Kidney epithelial cell (primary cell): Measurements from ENCODE around the gene CBFA2T3. TPM values are rescaled to one million over a fixed set of nuclear protein-coding genes. Genes with fewer than 3 reads are reported as not detected.

ENCODE experiments used
- DNase-seq: peaks from one replicate; pipeline ENCODE4 v3.0.0-alpha.2; 2010; ENCODE audit warnings: low read depth
- H3K27me3 ChIP-seq: 2 replicates; pipeline ENCODE4 v1.6.0; 2011; ENCODE audit warnings: low read length; ENCODE audit not compliant: control insufficient read depth, insufficient read depth
- H3K36me3 ChIP-seq: 2 replicates; pipeline ENCODE4 v1.5.1; 2011; ENCODE audit warnings: low read length; ENCODE audit not compliant: control insufficient read depth, insufficient read depth
- H3K4me3 ChIP-seq: 2 replicates; pipeline ENCODE4 v1.5.1; 2011; ENCODE audit warnings: low read depth, mild to moderate bottlenecking, control low read depth, low read length
- CTCF ChIP-seq: IDR thresholded peaks from 2 replicates; pipeline ENCODE4 v1.5.1; 2011; ENCODE audit warnings: mild to moderate bottlenecking, moderate library complexity, low read length, control low read depth, inconsistent platforms; ENCODE audit not compliant: insufficient read depth, poor library complexity, severe bottlenecking
- total RNA-seq: library from RNA; depleted of rRNA; stranded (reverse); fragments of >200 nt; gene quantifications from 2 replicates; pipeline ENCODE4 v1.2.3, GENCODE V29; 2015

The CBFA2T3 gene
- total RNA-seq, 1 donor from 2014 or later = 0.63 TPM

GRCh38 chr16:88837806-88838205 is 139.2 kb downstream of the CBFA2T3 start:
- DNase-seq = no peak
- no peak for TF ChIP-seq CTCF
- H3K27me3 ChIP-seq = no peaks in the 10 kb centered on the region
- H3K36me3 ChIP-seq = no peaks in the 10 kb centered on the region
- no peak overlapping the region for H3K4me3 ChIP-seq

GRCh38 chr16:88836791-88837190 is 140.2 kb downstream of the CBFA2T3 start:
- H3K36me3 ChIP-seq = no peaks in the 10 kb centered on the region
- no peak for DNase-seq
- TF ChIP-seq CTCF = no peak

GRCh38 chr16:88835818-88836217 is 141.2 kb downstream of the CBFA2T3 start:
- Histone ChIP-seq H3K4me3 (no peak overlapping the region), H3K27me3 (no peaks in the 10 kb centered on the region), H3K36me3 (no peaks in the 10 kb centered on the region)
- DNase-seq = no peak
- no peak for TF ChIP-seq CTCF

More at GRCh38 chr16:88836791-88837190, 140.2 kb downstream of the CBFA2T3 start:
- H3K27me3 ChIP-seq = no peaks in the 10 kb centered on the region
- no peak overlapping the region for H3K4me3 ChIP-seq

- TF ChIP-seq CTCF = no peak
- Histone ChIP-seq H3K36me3 (no peaks in the 10 kb centered on the region), H3K27me3 (no peaks in the 10 kb centered on the region), H3K4me3 (no peak overlapping the region)
- DNase-seq = no peak
Observed at GRCh38 chr16:88835383-88835782, 141.6 kb downstream of the CBFA2T3 start.

GRCh38 chr16:88834670-88835069 is 142.3 kb downstream of the CBFA2T3 start:
- DNase-seq = no peak
- no peaks in the 10 kb centered on the region for H3K27me3 ChIP-seq
- no peak overlapping the region for H3K4me3 ChIP-seq
- TF ChIP-seq CTCF = no peak
- H3K36me3 ChIP-seq = no peaks in the 10 kb centered on the region

GRCh38 chr16:88833086-88833485 is 143.9 kb downstream of the CBFA2T3 start:
- no peaks in the 10 kb centered on the region for H3K27me3 ChIP-seq
- no peak overlapping the region for H3K4me3 ChIP-seq
- no peak for TF ChIP-seq CTCF
- no peaks in the 10 kb centered on the region for H3K36me3 ChIP-seq
- DNase-seq = no peak
